GM19467 (cell line): ENCODE measurements around the gene SLC9A3.

Experiments
- ATAC-seq: cut with Tn5 transposase; IDR thresholded peaks from one replicate; pipeline ENCODE4 v1.9.1; 2021; ENCODE audit warnings: mild to moderate bottlenecking, moderate library complexity; ENCODE audit not compliant: unreplicated experiment

The SLC9A3 gene

DNA sequence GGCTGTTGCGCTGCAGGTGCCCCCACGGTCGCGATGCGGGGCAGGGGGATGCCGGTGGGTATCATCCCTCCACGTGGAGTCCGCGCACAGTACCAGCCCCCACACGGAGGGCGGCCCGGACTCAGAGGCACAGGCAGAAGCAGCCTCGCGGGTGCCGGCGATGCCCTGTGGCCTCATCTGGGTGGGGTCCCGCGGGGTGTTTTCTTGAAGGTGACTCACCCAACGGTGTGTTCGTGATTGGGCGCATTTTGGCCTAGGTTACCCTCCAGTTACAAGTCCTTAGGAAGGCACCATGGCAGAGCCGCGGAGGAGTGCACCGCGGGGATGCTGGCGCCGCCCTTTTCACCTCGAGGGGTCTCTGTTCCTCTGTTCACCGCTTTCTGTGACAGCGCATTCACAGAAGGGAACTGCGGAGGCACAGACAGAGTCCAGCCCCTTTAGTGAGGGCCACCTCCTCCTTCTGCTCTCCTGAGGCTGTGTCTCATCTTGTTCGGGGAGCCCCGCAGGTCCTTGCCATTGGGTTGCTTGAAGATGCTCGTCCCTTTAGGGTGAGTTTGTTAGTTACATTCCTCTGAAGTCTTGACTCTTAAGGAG lies 102.9 kb downstream of the SLC9A3 start:
- ATAC-seq, result no peak

DNA sequence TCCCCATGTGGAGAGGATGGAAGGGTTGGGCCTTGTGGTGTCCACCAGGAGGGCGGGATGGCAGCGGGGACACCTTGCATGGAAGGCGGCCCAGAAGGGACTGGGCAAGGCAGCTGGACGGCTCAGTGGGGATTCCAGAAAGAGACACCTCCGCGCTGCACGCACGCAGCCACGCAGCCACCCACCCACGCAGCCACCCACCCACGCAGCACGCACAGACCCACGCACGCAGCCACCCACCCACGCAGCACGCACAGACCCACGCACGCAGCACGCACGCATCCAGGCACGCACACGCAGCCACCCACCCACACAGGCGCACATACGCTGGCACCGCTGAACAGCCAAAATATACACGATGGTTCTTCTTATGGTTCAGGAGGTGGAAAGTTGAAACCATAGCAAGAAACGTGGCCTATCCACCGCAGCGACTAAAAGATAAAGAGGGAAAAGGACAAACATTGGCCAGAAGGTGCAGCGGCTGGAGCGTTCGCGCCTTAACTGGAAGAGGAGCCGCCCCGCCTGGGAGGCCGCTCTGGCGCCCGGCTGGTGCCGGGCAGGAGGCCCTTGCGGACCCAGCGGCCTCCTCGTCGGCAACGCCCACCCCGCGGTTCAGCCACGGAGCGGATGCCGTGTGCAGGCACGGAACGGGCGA lies 103.5 kb downstream of the SLC9A3 start:
- ATAC-seq, result no peak
